ENCODE data around the gene CWC27.

The CWC27 gene

GRCh38 chr5:65041296-65042158 is 272.8 kb downstream of the CWC27 start:
- no peak for DNase-seq

GRCh38 chr5:65043843-65044359 is 275.2 kb downstream of the CWC27 start:
- DNase-seq, result no peak

GRCh38 chr5:65047225-65047624 is 278.5 kb downstream of the CWC27 start:
- DNase-seq, result no peak

DNA sequence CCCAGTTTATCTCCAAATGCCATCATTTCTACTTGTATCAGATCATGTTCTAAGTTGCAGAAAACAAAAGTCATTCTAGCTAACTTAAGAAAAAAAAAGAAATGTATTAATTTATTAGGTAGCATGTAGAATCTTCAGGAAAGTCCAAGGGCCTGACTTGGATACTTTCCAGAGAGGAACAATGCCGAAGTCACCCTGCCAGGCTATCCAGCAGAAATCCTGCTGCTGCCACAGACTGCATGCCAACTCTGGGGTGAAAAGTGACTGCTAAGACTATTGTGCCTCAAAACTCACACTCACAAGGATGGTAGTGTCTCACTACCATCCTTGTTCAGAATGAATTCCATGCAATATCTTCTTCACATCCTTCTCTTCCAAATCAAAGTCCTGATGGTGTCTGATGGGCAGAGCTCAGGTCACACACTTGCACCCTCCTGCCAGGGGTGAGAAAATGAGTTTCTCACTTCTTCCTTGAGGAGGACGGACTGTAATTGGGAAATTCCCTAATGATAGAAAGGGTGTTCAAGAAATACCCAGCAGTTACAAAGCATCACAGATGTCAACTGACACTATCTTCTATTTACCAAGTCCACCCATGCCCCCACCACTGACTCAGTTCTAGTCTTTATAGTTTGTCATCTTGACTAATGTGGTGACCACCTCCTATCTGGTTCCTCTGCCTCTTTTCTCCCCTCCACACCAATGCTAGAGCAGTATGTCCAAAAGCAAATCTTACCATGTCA is 279.4 kb downstream of the CWC27 start:
- no peak for DNase-seq

GRCh38 chr5:65050140-65050539 is 281.4 kb downstream of the CWC27 start:
- DNase-seq, result no peak

GRCh38 chr5:65050826-65051498 is 282.2 kb downstream of the CWC27 start:
- DNase-seq, result no peak

DNA sequence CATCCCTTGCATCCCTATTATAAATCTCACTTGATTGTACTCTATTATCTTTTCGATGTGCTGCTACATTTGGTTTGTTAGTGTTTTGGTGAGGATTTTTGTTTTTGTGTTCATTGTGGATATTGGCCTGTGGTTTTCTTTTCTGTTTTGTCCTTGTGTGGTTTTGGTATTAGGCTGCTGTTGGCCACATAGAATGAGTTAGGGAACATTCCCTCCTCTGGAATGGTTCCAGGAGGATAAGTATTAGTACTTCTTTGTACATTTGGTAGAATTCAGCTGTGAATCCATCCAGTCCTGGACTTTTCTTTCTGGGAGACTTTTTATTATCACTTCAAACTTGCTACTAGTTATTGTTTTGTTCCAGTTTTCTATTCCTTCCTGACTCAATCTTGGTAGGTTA is 287.2 kb downstream of the CWC27 start:
- DNase-seq, result no peak

- no peak for DNase-seq
Measured at GRCh38 chr5:65059681-65060598, 291.2 kb downstream of the CWC27 start.

- no peak for DNase-seq
Measured at GRCh38 chr5:65061250-65061973, 292.7 kb downstream of the CWC27 start.

GRCh38 chr5:65061974-65062353 is 293.2 kb downstream of the CWC27 start:
- no peak for DNase-seq

DNA sequence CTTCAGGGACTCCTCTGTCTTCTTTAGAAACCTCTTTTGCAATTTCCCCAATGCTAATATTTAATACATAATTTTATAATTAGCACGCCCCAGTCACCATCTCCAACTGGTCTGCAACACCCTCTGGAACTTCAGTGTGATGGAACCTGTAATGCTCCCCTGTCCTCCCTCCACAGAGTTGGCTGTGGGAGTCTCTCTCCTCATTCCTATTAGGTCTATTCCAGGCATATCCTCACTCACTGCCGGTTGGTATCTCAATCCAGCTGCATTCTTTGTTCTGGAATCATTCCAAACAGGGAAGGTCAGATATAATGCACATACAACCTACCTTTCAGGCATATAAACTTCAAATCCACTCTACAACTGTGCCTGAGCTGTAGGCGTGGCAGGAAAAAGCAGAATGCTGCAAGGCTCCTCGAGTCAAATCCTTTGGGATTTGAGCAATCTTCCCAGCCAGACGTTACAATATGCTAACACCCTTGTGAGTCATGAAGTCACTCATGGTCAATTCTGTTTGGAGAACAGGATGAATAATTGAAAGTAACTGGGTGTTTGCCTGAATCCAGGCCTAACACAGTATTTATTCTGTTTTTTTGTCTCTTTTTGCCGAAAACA is 293.8 kb downstream of the CWC27 start:
- DNase-seq, result no peak

DNA sequence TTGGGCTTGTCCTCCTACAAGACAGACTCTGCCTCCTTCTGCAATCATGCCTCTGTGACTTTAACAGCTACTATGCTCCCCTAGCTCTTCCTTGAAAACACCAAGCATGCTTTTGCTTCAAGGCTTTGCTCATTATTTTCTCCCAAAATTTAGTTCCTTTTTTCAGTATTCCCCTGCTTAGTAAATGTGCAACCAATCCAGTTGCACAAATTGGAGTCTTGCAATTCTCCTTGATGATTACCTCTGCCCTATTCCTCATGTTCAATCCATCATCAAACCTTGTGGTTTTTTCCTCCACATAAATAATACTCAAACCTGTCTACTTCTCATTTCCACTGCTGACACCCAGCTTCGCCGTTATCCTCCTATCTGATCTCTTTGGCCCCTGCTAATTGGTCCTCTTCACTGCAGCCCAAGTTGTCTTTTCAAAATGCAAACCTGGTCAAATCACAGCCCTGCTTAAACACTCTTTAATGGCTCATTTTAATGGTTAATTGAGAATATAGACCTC is 296.3 kb downstream of the CWC27 start:
- DNase-seq, result no peak

- DNase-seq, result no peak
Measured at GRCh38 chr5:65066387-65067146, 297.8 kb downstream of the CWC27 start.

- no peak for DNase-seq
Measured at GRCh38 chr5:65067147-65067506, 298.4 kb downstream of the CWC27 start.

Data from stimulated activated naive CD4-positive, alpha-beta T cell (primary cell).